Dedifferentiated amniotic fluid mesenchymal stem cell (primary cell): ENCODE data around the gene INPP5F.
"Not testable (repeated sequence)": the region's sequence is repeated elsewhere in the genome, so short reads cannot be mapped to it uniquely, and the experiment has no call there.

Source experiments
- DNase-seq: peaks from one replicate; pipeline ENCODE4 v3.0.0-alpha.2; 2016; ENCODE audit errors: extremely low spot score

The INPP5F gene

DNA sequence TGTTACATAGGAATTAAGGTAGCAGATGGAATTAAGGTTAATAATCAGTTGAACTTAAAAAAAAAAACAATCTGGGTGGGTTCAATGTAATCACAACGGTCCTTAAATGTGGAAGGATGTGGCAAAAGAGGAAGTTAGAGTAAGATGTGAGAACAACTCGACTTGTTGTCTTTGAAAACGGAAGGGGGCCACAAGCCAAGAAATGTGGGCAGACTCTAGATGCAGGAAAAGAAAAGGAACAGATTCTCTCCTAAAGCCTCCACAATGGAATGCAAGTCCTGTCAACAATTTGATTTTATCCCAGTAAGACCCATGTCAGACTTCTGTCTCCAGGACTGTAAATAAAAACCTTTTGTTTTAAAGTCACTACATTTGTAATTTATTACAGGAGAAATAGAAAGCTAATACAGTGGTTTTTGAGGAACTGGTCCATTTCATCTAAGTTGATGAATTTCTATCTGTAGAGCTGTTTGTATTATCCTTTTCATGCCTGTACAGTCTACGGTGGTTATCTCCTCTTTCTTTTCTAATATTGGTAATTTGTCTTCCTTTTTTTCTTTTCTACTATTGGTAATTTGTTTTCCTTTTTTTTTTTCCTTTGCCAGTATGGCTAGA is 138.2 kb downstream of the INPP5F start:
- DNase-seq: no peak

DNA sequence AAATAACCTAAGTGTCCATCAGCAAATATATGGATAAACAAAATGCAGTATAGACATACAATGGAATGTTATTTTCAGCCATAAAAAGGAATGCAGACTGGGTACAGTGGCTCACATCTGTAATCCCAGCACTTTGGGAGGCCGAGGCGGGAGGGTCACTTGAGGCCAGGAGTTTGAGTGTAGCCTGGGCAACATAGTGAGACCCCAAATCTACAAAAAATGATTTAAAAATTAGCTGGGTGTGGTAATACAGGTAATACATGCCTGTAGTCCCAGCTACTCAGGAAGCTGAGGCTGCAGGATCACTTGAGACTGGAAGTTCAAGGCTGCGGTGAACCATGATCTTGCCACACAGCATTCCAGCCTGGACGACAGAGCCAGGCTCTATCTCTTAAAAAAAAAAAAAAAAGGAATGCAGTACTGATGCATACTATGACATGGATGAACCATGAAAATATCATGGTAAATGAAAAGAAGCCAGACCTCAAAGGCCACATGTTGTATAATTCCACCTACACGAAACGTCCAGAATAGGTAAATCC is 139.9 kb downstream of the INPP5F start:
- no peak for DNase-seq

- no peak for DNase-seq
Measured at GRCh38 chr10:119867317-119867716, 141.5 kb downstream of the INPP5F start.

GRCh38 chr10:119869398-119869797 is 143.5 kb downstream of the INPP5F start:
- not testable (repeated sequence) for DNase-seq

- no peak for DNase-seq
Measured at GRCh38 chr10:119871881-119872609, 146.2 kb downstream of the INPP5F start.

DNA sequence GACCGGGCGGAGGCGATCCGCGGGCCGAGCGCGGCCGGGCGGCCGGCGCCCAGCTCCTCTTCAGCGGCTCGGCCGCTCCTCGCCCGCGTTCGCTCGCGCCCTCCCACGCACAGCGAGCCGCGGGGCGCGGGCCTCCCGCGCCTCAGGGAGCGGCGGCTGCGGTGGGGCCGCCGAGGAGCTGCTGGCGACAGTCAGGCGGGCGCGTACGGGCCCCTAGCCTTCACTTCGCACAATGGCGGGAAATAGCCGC is 146.7 kb downstream of the INPP5F start, which contains the start of gene MCMBP:
Gene MCMBP (minus strand): TSS at position 234 of the 250 bp plus-strand sequence. CDS start 259 bp downstream, outside the sequence.
- DNase-seq: no peak

- peak; percentile 72 for DNase-seq
Measured at GRCh38 chr10:119872860-119873681, 147.2 kb downstream of the INPP5F start.

- DNase-seq: no peak
Measured at GRCh38 chr10:119878524-119878923, 152.7 kb downstream of the INPP5F start.
